ENCODE measurements around the gene TLL2. TPM values are rescaled to one million over a fixed set of nuclear protein-coding genes. Genes with fewer than 3 reads are reported as not detected.
A peak's percentile ranks its signal among the peaks of the same experiment; 100 is the strongest.

The TLL2 gene
- total RNA-seq, 1 donor from 2014 or later, result not detected

GRCh38 chr10:96493254-96493653 lies 20.5 kb downstream of the TLL2 start:
- H3K9me3 ChIP-seq, result no peaks in the 10 kb centered on the region
- H3K27ac ChIP-seq, result no peak overlapping the region
- no peaks in the 10 kb centered on the region for H3K27me3 ChIP-seq
- intact Hi-C loops (cut with DNase I), result no loop called here
- H3K4me3 ChIP-seq, result no peak overlapping the region
- no peak for TF ChIP-seq CTCF (IDR thresholded peaks at IDR 0.05)
- no peaks in the 10 kb centered on the region for H3K36me3 ChIP-seq
- no peaks in the 10 kb centered on the region for H3K4me1 ChIP-seq
- DNase-seq (no peak), ATAC-seq (no peak)

DNA sequence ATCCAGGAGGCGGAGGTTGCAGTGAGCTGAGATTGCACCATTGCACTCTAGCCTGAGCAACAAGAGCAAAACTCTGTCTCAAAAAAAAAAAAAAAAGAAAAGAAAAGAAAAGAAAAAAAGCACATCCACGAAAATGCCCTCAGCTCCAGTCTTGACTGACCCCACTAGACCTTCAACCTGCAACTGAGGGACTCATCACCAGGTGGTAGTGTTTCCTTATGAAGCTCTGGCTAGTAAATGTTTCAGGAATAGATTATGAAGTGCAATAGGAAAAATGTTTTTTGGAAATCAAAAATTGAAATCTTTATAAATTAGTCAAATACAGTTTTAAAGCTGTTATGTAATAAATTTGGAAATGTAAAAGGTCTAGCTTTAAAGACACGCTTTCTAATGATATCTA lies 22.4 kb downstream of the TLL2 start:
- DNase-seq (no peak), ATAC-seq (no peak)
- no peaks in the 10 kb centered on the region for H3K4me1 ChIP-seq
- H3K27ac ChIP-seq, result no peak overlapping the region
- H3K36me3 ChIP-seq, result no peaks in the 10 kb centered on the region
- intact Hi-C loops (cut with DNase I), result no loop called here
- H3K27me3 ChIP-seq, result no peaks in the 10 kb centered on the region
- TF ChIP-seq CTCF (IDR thresholded peaks at IDR 0.05), result peak; percentile 24
- no peak overlapping the region for H3K4me3 ChIP-seq
- no peaks in the 10 kb centered on the region for H3K9me3 ChIP-seq

DNA sequence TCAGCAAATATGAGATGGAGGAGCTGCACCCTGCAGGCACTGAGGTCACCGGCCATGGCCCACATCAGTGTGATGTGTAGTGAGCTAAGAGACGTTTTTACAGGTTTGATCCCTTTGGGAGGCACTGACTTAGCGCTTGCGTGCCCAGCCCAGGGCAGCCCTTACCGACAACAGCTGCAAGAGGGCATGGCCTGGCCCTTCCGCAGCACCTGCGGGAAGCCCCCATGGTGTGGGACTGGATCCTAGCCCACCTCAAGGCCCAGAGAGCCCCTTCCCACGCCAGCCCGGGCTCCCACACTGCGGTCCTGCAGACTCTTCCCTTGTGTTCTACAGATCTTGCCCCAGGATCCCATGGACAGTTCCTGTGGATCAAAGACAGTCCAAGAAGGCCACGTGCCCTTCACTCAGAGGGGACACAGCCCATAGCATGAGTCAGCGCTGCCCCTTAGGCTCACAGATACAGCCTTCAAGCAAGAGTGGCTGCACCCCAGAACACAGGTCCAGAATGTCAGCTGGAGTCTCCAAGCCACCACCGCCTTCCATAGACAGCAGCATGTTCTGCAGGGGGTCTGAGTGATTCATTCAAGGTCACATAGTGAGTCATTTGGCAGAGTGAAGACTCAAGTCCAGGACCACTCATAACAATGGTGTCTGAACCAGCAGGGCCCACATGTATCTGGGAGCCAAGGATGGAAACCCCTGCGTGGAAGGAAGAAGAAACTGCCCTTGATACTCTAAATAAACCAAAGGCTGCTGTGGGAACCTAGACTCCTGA lies 25.4 kb downstream of the TLL2 start:
- no peak for TF ChIP-seq CTCF (IDR thresholded peaks at IDR 0.05)
- peak; percentile 26 for ATAC-seq
- no peak overlapping the region for H3K27ac ChIP-seq

DNA sequence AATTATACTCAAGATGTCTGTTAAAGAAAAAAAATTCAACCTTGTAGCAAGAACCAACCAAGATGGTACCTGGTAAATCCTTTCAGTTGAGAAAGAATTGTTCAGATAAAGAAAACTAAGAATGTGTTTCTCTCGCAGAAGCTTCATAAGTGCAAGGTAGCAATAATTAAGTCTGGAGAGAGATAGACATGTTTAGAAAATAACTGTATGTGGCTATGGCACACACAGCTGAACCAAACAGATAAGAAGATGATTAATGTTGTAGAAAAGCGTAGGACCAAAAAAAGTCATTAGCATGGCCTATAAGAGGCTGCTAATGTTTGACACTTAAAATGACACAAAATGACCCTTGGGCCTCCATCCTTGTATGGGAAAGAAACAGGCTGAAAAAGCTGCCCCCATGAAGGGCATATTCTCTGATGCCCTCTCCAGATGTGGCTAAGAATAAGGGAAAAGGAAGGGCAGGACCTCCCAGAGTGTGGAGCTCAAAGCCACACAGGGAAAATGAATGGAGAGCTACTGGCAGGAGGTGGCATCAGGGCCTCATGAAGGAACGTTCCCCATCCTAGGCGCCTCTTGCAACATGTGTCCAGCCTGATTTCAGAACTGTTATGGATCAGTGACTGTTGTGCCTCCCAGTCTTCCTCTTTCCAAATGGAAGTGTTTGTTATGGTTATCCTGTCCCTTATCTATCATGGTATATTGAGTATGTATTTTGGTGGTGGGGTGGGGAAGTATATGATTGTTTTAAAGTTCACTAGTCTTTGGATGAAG lies 30.7 kb downstream of the TLL2 start:
- DNase-seq, result no peak
- no peaks in the 10 kb centered on the region for H3K36me3 ChIP-seq
- intact Hi-C loops (cut with DNase I), result no loop called here
- no peaks in the 10 kb centered on the region for H3K4me1 ChIP-seq
- no peak overlapping the region for H3K4me3 ChIP-seq
- no peak for ATAC-seq
- H3K27ac ChIP-seq, result no peak overlapping the region
- no peak for TF ChIP-seq CTCF (IDR thresholded peaks at IDR 0.05)
- no peaks in the 10 kb centered on the region for H3K9me3 ChIP-seq
- H3K27me3 ChIP-seq, result peaks cover 2% of the 10 kb centered on the region

More for the DNA sequence above, 25.4 kb downstream of the TLL2 start:
- Histone ChIP-seq H3K36me3 (no peaks in the 10 kb centered on the region), H3K9me3 (no peaks in the 10 kb centered on the region), H3K4me3 (no peak overlapping the region), H3K4me1 (no peaks in the 10 kb centered on the region), H3K27me3 (no peaks in the 10 kb centered on the region)
- no peak for DNase-seq
- intact Hi-C loops (cut with DNase I), result no loop called here

DNA sequence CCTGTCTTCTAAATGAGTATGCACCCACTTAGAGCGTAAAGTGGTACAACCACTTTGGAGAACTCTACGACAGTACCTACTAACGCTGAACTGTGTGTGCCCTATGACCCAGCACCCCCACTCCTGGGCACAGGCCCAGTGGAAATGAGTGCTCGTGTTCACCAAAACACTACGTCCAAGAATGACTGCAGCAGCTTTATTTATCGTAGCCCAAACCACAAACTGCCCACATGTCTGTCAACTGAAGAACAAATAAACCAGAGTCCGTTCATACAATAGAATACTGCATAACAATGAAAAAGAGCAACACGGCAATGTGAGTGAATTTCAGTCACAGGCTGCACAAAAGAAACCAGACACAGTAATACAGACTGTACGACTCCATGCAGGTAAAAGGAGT lies 35.4 kb downstream of the TLL2 start:
- Histone ChIP-seq H3K4me1 (no peaks in the 10 kb centered on the region), H3K27me3 (peaks cover 16% of the 10 kb centered on the region), H3K9me3 (no peaks in the 10 kb centered on the region), H3K27ac (no peak overlapping the region), H3K36me3 (no peaks in the 10 kb centered on the region), H3K4me3 (no peak overlapping the region)
- no peak for TF ChIP-seq CTCF (IDR thresholded peaks at IDR 0.05)
- DNase-seq (no peak), ATAC-seq (no peak)
- intact Hi-C loops (cut with DNase I), result no loop called here
